Measurements from ENCODE around the gene GDPD5. TPM values are rescaled to one million over a fixed set of nuclear protein-coding genes. Genes with fewer than 3 reads are reported as not detected.

The GDPD5 gene
- polyA plus RNA-seq, 2 of the 4 experiments (the other 2 are of a cell fraction), result 3.9 to 5.9 TPM

DNA sequence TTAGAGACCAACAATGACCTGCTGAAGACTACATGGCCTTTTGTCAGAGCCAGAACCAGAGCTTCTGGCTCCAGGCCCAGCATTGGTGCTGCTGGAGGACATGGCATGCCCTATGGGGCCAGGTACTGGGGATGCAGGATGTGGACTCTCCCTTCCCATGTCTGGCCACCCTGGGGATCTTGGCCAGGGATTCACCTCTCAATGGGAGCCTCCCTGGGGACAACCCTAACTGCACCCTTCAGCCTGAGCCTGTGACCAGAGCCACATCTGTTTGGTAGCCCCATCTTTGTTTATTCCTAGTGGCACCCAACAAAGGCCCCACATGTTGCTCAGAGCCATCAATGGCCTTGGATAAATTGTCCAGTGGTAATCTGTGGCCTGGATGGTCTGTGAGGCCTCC, 98.6 kb downstream of the GDPD5 start:
- Histone ChIP-seq H3K4me2 (no peak overlapping the region), H3K27ac (no peak overlapping the region), H3K9me3 (peaks cover 6% of the 10 kb centered on the region; the same call in 2 of the 3 replicates), H3K4me1 (peaks cover 26% of the 10 kb centered on the region), H3K4me3 (no peak overlapping the region)
- DNase-seq (ENCODE audit: low read depth in 1 of 2, low spot score in 1 of 2) (no peak), ATAC-seq (no peak), FAIRE-seq (no peak)
- no peak for TF ChIP-seq RNF2 (IDR thresholded peaks at IDR 0.05; ENCODE audit: borderline replicate concordance, low read depth)
- no peak for TF ChIP-seq EP300 (IDR thresholded peaks at IDR 0.05)
- no peak for TF ChIP-seq HOXB13 (CRISPR knock-in tag; IDR thresholded peaks at IDR 0.05; ENCODE audit: low read depth)
- TF ChIP-seq ZC3H11A (IDR thresholded peaks at IDR 0.05), result no peak
- TF ChIP-seq, protein P1, sequence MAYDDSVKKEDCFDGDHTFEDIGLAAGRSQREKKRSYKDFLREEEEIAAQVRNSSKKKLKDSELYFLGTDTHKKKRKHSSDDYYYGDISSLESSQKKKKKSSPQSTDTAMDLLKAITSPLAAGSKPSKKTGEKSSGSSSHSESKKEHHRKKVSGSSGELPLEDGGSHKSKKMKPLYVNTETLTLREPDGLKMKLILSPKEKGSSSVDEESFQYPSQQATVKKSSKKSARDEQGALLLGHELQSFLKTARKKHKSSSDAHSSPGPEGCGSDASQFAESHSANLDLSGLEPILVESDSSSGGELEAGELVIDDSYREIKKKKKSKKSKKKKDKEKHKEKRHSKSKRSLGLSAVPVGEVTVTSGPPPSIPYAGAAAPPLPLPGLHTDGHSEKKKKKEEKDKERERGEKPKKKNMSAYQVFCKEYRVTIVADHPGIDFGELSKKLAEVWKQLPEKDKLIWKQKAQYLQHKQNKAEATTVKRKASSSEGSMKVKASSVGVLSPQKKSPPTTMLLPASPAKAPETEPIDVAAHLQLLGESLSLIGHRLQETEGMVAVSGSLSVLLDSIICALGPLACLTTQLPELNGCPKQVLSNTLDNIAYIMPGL (CRISPR knock-in tag; IDR thresholded peaks at IDR 0.05; ENCODE audit: borderline replicate concordance), result no peak
- no peak for TF ChIP-seq HEYL (CRISPR knock-in tag; IDR thresholded peaks at IDR 0.05)
- ChIA-PET CTCF (interaction anchor here (1.2 to 16.5 kb wide), 7 partner anchors 10 to 148 kb away, joined by 3 to 231 read pairs (median 7); partner anchors contain the start of gene RPS3), POLR2A (no interaction called here)

DNA sequence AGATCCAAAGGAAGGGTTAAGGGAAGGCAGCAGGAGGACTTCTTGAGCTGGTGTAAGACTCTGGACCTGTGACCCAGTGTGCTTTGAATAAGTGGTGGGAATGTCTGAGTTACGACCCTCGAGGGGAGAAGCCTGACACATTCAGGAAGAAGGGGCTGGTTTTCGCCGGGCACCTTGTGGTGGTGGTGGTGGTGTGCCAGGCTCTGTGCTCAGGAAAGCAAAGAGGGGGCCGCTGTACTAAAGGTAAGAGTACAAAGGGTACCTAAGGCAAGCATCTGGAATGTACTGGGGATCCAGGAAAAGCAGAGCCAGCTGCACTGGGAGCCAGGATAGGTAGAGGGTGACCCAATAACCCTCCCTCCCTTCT, 99.0 kb downstream of the GDPD5 start:
- FAIRE-seq, result no peak
- ATAC-seq, result no peak
- no peak for TF ChIP-seq EP300 (IDR thresholded peaks at IDR 0.05)
- no peak for TF ChIP-seq JUNB (IDR thresholded peaks at IDR 0.05)
- TF ChIP-seq CBX8 (IDR thresholded peaks at IDR 0.05), result no peak
- TF ChIP-seq PHF8 (IDR thresholded peaks at IDR 0.05; ENCODE audit: borderline replicate concordance, low read depth), result no peak
- TF ChIP-seq, protein P2, sequence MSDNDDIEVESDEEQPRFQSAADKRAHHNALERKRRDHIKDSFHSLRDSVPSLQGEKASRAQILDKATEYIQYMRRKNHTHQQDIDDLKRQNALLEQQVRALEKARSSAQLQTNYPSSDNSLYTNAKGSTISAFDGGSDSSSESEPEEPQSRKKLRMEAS (IDR thresholded peaks at IDR 0.05), result no peak
- TF ChIP-seq RCOR1 (IDR thresholded peaks at IDR 0.05; ENCODE audit: low read depth, low read length), result no peak
- TF ChIP-seq HOXB13 (CRISPR knock-in tag; IDR thresholded peaks at IDR 0.05; ENCODE audit: low read depth), result no peak
- no peak for TF ChIP-seq CHD2 (IDR thresholded peaks at IDR 0.05; ENCODE audit: low read length, partially characterized antibody)
- TF ChIP-seq, protein P1 (CRISPR knock-in tag; IDR thresholded peaks at IDR 0.05; ENCODE audit: borderline replicate concordance), result no peak
- TF ChIP-seq ZC3H11A (IDR thresholded peaks at IDR 0.05), result no peak
- TF ChIP-seq MYC (IDR thresholded peaks at IDR 0.05; ENCODE audit: borderline replicate concordance, low read length), result no peak
- TF ChIP-seq MAFK (IDR thresholded peaks at IDR 0.05; ENCODE audit: partially characterized antibody), result no peak
- TF ChIP-seq, protein P3, sequence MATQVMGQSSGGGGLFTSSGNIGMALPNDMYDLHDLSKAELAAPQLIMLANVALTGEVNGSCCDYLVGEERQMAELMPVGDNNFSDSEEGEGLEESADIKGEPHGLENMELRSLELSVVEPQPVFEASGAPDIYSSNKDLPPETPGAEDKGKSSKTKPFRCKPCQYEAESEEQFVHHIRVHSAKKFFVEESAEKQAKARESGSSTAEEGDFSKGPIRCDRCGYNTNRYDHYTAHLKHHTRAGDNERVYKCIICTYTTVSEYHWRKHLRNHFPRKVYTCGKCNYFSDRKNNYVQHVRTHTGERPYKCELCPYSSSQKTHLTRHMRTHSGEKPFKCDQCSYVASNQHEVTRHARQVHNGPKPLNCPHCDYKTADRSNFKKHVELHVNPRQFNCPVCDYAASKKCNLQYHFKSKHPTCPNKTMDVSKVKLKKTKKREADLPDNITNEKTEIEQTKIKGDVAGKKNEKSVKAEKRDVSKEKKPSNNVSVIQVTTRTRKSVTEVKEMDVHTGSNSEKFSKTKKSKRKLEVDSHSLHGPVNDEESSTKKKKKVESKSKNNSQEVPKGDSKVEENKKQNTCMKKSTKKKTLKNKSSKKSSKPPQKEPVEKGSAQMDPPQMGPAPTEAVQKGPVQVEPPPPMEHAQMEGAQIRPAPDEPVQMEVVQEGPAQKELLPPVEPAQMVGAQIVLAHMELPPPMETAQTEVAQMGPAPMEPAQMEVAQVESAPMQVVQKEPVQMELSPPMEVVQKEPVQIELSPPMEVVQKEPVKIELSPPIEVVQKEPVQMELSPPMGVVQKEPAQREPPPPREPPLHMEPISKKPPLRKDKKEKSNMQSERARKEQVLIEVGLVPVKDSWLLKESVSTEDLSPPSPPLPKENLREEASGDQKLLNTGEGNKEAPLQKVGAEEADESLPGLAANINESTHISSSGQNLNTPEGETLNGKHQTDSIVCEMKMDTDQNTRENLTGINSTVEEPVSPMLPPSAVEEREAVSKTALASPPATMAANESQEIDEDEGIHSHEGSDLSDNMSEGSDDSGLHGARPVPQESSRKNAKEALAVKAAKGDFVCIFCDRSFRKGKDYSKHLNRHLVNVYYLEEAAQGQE (IDR thresholded peaks at IDR 0.05), result no peak
- TF ChIP-seq BHLHE40 (IDR thresholded peaks at IDR 0.05; ENCODE audit: low read depth, low read length), result no peak
- no peak for TF ChIP-seq SREBF2 (IDR thresholded peaks at IDR 0.05)
- no peak for TF ChIP-seq KDM5A (IDR thresholded peaks at IDR 0.05)
- TF ChIP-seq CBX2 (IDR thresholded peaks at IDR 0.05; ENCODE audit: borderline replicate concordance, low read depth), result no peak
- ChIA-PET POLR2A (no interaction called here), CTCF (interaction anchor here (0.8 to 16.5 kb wide), 10 partner anchors 10 to 377 kb away, joined by 3 to 231 read pairs (median 6); partner anchors contain the start of genes GDPD5 and RPS3)
- no peak overlapping the region for H3K4me3 ChIP-seq
- H3K27ac ChIP-seq, result 0 out of 6 replicates have a peak overlapping the region, but pooled peaks of 1 of the 2 experiments have one; percentile 2
- peaks cover 6% of the 10 kb centered on the region; the same call in 2 of the 3 replicates for H3K9me3 ChIP-seq
- WGBS (ENCODE audit: missing lambda C conversion rate), result 89% methylated on average over 5 of the region's 5 CpGs
- DNase-seq (ENCODE audit: low read depth in 1 of 2, low spot score in 1 of 2), result no peak
- no peak overlapping the region for H3K4me2 ChIP-seq
- H3K4me1 ChIP-seq, result peaks cover 30% of the 10 kb centered on the region
